Breast epithelium (tissue), 3 donors: ENCODE measurements around the gene RASA3.

Experiments used
- CTCF ChIP-seq, 3 donors: fragments of 450-650 bp; IDR thresholded peaks; one replicate each; pipeline ENCODE4 v1.5.1; 2016 to 2017; ENCODE audit warnings: antibody characterized with exemption in 3 of 3, mild to moderate bottlenecking in 3 of 3, moderate library complexity in 3 of 3
- POLR2A ChIP-seq: fragments of 450-650 bp; IDR thresholded peaks from one replicate; pipeline ENCODE4 v1.6.1; 2016; ENCODE audit warnings: antibody characterized with exemption, mild to moderate bottlenecking, moderate library complexity

- TF ChIP-seq CTCF (IDR thresholded peaks at IDR 0.05) (no peak), POLR2A (no peak)
Observed at GRCh38 chr13:114128624-114129522, 3.5 kb downstream of the RASA3 start.
